Renal cortical epithelial cell (primary cell): ENCODE results near the gene CKAP2L. TPM values are rescaled to one million over a fixed set of nuclear protein-coding genes. Genes with fewer than 3 reads are reported as not detected.

Source experiments
- DNase-seq: peaks from one replicate; pipeline ENCODE4 v3.0.0-alpha.2; 2011; ENCODE audit warnings: low read depth
- total RNA-seq: library from RNA; depleted of rRNA; stranded (reverse); fragments of >200 nt; gene quantifications from 2 replicates; pipeline ENCODE4 v1.2.3, GENCODE V29; 2014

CKAP2L gene
- total RNA-seq, 1 donor from 2014 or later: 0.40 TPM

DNA sequence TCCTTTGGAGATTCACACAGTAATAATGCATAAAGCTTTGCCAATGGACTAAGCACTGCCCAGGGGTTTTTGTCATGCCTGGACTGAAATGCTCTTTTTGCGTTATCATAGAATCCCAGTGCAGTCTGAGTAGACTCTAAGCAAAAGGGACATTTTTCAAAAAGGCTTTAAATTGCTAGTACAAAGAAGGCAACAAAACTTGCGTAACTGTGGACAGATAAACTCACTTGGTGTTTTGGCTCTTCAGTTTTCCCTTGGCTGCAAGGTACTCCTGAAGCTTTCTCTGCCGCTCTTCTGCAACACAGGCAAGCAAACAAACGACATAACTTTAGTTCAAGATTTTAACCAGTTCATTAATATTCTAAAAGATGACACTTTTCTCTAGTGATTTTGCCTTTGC lies 2.1 kb downstream of the CKAP2L start:
- no peak for DNase-seq

GRCh38 chr2:112760149-112760548 lies 4.3 kb downstream of the CKAP2L start:
- DNase-seq: no peak

DNA sequence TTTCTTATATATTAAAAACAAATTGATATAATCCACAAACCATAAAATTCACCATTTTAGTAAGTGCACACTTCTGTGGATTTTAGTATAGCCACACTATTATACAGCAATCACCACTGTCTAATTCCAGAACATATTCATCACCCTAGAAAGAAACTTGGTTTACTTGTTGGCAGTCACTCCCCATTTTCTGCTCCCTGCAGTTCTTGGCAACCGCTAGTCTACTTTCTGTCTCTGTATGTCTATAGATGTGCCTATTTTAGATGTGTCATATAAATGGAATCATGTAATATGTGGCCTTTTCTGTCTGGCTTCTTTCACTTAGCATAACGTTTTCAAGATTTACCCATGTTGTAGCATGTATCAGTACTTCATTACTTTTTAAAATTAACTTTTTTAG lies 5.7 kb downstream of the CKAP2L start:
- DNase-seq: no peak

GRCh38 chr2:112757265-112757664 lies 7.1 kb downstream of the CKAP2L start:
- peak; percentile 48 for DNase-seq

- no peak for DNase-seq
Measured at GRCh38 chr2:112756207-112756606, 8.2 kb downstream of the CKAP2L start.

GRCh38 chr2:112755444-112755843 lies 9.0 kb downstream of the CKAP2L start:
- DNase-seq: no peak

GRCh38 chr2:112754564-112754963 lies 9.8 kb downstream of the CKAP2L start:
- DNase-seq: no peak

DNA sequence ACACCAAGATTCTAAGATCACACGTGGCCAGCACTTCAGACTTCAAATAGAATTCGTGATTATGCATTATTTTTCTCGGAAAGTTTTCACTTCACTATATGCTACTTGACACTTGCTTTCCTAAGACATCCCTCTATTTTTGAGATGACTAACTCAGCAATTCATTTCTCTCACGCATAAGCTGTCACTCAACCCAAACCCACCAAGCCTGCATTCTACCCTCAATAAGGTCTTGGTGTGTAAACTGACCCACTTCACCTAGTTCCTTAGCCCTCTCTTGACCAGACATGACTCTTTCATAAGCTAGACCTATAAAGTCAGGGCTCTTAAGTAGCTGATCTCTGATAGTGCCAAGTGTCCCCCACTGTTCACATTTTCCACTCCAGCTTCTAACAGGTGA lies 11.7 kb downstream of the CKAP2L start:
- no peak for DNase-seq

DNA sequence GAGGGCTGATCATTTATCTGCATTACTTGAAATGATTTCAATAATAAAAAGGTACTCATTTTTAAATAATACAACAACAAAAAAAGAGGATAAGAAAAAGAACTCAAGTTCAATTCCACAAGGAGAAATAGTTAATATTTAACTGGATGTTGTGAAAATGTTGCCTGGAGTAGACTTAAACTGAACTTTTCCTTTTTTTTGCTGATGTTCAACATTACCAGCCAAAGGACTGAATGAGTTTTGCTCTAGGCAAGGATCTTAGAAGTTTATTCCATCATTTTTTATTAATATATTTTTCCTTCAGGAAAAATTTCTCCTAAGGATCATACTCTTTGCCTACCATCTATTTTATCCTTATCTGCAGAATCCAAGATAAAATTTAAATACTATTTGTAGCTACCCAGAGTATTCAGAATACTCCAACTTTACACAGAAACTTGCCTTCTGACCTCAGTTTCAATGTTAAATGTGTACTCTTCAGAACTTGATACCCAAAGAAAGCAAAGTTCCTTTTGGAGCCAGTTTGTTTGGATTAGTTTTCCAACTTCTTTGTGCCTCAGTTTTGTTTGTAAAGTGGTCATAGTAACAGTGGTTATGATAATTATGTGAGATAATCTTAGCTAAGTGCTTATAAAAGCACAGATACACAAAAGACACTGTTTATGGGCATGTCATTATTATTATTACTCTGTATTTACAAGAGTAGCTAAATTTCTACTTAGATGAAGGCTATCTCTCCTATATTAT lies 12.8 kb downstream of the CKAP2L start:
- DNase-seq: peak; percentile 88

DNA sequence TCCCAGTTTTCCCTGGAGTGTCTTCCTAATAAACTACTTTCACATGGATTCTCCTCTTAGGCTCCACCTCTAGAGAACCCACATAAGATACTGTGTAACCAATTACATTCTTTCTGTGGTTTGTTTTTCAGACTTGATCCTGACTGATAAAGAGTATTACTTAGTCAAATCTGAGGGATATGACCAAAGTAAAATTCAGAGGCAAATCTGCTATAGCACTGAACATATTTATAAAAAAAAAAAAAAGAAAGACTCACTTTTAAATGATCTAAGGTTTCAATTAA lies 13.9 kb downstream of the CKAP2L start:
- peak; percentile 62 for DNase-seq

DNA sequence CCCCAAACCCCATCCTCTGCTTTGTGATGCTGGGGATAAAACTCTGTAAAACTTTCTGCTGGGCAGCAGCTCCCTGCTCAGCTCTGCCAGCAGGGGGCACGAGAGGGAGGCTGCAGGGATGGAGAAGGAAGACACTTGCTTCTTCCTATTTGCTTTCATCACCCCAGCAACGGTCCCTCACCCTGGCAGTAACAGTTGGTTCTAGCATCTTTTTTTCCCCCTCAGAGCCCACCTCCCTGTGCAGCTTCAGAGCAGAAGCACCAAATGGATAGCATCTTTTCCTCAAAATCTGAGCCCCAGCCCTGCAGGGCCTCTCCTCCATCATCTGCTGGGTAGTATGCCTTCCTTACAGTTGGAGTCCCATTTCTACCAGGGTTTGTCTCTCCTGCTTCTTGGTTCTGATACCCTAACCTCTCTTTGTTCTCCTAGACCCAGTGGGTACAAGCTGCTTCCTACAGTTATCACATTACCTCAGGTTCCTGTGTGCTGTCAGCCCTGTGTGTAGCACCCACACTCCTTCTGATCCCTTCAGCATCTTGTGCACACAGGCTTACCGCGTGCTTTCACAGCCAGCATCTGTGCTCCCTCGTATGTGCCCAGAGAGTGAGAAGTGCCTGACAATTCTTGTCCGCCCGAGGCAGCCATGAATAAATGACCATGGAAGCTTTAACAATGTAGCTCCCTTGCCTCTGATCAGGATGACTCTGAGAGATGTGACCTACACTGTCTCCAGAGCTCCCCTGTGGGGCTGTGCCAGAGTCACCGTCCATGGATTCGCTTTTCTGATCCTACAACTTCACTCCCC lies 14.5 kb downstream of the CKAP2L start:
- DNase-seq: peak; percentile 61

GRCh38 chr2:112740527-112740926 lies 23.9 kb downstream of the CKAP2L start:
- DNase-seq: no peak

GRCh38 chr2:112737542-112738232 lies 26.7 kb downstream of the CKAP2L start:
- no peak for DNase-seq

GRCh38 chr2:112733871-112734270 lies 30.5 kb downstream of the CKAP2L start:
- no peak for DNase-seq

GRCh38 chr2:112733456-112733855 lies 31.0 kb downstream of the CKAP2L start:
- no peak for DNase-seq

- DNase-seq: no peak
Measured at GRCh38 chr2:112731479-112731878, 32.9 kb downstream of the CKAP2L start.

- DNase-seq: no peak
Measured at GRCh38 chr2:112730791-112731190, 33.6 kb downstream of the CKAP2L start.

- no peak for DNase-seq
Measured at GRCh38 chr2:112730216-112730615, 34.2 kb downstream of the CKAP2L start.

- no peak for DNase-seq
Measured at GRCh38 chr2:112728378-112729175, 35.8 kb downstream of the CKAP2L start.

- no peak for DNase-seq
Measured at GRCh38 chr2:112728029-112728362, 36.4 kb downstream of the CKAP2L start.

DNA sequence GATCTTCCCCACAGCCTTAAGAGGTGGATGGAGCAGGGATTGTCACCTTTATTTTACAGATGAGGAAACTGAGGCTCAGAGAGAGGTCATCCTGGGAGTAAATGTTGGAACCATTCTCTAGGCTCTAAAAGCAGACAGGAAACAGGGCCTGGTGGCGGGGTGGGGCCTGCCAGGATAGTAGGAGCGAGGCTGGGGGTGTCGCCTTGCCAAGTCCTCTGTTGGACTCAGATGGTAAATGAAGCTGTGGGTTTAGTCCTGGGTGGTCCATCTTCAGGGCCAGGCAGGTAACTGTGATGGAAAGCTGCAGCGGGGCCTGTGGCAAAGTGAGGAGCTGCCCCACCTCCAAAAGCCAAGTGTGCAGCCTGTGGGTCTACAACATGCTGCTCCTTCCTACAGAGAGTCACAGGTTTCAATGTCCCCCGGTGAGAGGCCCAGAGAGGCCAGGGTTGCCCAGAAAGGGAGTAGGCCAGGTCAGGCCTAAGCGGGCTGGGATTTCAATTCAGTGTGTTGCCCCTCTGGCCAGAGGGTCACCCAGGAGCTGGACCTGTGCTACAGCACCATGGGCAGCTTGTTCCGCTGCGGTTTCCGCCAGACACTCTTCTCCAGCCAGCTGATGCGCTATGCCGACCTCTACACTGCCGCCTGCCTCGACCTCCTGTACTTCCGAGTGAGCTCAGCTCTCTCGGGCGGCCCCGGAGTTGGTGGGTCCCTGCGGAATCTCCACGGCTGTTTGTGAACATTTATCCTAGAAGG lies 37.0 kb downstream of the CKAP2L start:
- no peak for DNase-seq
